Measurements from ENCODE around the gene DDX19B.
"Not testable (repeated sequence)": the region's sequence is repeated elsewhere in the genome, so short reads cannot be mapped to it uniquely, and the experiment has no call there.

Gene DDX19B

GRCh38 chr16:70298988-70299938, at the start of gene DDX19B:
TSS of gene DDX19B (plus strand) at chr16:70299186. CDS start at chr16:70299298, 112 bp downstream.
- peak; percentile 82 for DNase-seq (ENCODE audit: low spot score)
- H3K27ac ChIP-seq, result peak within 1 kb of the TSS; percentile 90 to 96
- TF ChIP-seq, protein P1, sequence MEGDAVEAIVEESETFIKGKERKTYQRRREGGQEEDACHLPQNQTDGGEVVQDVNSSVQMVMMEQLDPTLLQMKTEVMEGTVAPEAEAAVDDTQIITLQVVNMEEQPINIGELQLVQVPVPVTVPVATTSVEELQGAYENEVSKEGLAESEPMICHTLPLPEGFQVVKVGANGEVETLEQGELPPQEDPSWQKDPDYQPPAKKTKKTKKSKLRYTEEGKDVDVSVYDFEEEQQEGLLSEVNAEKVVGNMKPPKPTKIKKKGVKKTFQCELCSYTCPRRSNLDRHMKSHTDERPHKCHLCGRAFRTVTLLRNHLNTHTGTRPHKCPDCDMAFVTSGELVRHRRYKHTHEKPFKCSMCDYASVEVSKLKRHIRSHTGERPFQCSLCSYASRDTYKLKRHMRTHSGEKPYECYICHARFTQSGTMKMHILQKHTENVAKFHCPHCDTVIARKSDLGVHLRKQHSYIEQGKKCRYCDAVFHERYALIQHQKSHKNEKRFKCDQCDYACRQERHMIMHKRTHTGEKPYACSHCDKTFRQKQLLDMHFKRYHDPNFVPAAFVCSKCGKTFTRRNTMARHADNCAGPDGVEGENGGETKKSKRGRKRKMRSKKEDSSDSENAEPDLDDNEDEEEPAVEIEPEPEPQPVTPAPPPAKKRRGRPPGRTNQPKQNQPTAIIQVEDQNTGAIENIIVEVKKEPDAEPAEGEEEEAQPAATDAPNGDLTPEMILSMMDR (IDR thresholded peaks at IDR 0.05), result no peak
- H3K4me3 ChIP-seq, result peak within 1 kb of the TSS; percentile 88

DNA sequence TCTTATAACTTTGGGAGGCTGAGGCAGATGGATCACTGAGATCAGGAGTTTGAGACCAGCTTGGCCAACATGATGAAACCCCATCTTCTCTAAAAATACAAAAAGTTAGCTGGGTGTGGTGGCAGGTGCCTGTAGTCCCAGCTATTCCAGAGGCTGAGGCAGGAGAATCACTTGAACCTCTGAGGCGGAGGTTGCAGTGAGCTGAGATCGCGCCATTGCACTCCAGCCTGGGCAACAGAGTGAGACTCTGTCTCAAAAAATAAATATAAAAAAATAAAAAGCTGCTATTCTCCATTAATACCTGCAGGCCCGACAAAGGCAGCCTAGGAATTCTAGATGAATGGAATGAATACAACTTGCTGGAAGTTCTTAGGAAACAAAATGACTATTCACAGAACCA, 49.3 kb upstream of the DDX19B start:
- H3K4me3 ChIP-seq; DNase-seq (ENCODE audit: low spot score); H3K27ac ChIP-seq: not testable (repeated sequence)

DNA sequence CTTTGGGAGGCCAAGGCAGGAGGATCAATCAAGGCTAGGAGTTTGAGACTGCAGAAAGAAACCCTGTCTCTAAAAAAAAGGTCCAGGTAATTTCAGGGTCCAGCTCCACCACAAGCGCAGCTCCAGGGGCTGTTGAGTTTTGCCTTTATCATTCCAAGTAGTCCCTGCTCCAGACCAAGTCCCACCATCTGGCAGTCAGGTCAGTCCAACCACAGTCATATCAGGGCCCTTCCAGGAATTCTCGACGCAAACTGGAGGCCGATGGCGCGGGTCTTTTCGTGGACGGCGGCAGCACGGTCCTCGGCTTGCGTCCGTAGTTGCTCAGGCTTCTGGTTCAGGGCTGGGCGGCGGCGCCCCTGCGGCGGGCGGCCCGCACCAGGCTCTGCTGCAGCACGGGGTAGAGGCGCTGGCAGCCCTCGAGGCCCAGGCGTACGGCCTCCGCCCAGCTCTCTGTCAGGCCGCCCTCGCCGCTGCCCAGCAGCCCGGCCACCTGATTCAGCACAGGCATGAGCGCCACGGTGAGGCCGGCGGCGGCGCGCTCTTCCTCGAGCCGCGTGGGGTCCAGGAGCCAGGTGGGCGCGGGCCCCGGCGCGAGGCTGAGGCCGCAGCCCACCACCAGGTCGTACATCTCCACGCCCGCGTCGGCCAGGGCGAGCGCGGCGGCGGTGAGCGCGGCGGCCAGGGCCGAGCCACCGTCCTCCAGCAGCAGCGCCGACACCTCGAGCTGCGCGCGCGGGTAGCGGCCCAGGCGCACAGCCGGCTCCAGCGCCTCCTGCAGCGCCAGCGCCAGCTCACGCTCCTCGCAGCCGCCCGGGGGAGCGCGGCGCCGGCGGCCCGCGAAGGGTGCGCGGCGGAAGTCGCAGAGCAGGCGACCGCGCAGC, 48.0 kb upstream of the DDX19B start:
- TF ChIP-seq, protein P1 (IDR thresholded peaks at IDR 0.05), result no peak
- peak overlapping the region; percentile 27 to 93 for H3K27ac ChIP-seq
- H3K4me3 ChIP-seq, result peak overlapping the region; percentile 89
- no peak for DNase-seq (ENCODE audit: low spot score)

- H3K27ac ChIP-seq, result peak within 1 kb of the TSS; percentile 27 to 93
- TF ChIP-seq, protein P1 (IDR thresholded peaks at IDR 0.05), result peak; percentile 92
- DNase-seq (ENCODE audit: low spot score), result peak; percentile 93
Observed at GRCh38 chr16:70251629-70252354, 47.2 kb upstream of the DDX19B start, which contains the start of gene EXOSC6. TSS of gene EXOSC6 (minus strand) at chr16:70251940. CDS start at chr16:70251900, 40 bp downstream.

DNA sequence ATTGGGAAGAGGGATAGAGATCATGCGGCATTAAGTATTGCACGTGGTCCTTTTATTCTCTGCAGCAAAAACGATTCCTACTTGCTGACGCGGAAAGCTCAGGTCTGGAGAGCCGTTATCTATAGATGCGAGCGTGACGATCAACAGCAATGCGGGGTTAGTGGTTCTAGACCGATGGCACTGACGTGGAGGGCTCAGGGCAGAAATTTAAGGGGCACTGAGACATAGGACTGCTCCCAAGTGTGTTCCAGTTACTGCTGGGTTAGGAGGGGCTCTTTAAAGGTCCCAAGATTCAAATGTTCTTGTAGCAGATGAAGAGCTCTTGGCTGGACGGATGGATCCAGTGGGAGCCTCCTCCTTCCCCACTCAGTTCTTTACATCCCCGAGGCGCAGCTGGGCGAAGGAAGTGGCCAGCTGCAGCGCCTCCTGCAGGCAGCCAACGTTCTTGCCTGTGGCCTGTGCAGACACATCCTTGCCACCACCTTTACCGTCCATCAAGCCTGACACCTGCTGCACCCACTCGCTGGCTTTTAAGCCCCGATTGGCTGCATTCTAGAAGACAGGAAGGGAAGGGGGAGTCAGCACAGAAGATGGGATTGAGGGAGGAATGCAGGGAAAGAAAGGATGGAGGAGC, 46.5 kb upstream of the DDX19B start:
- H3K4me3 ChIP-seq, result no peak overlapping the region
- H3K27ac ChIP-seq, result no peak overlapping the region
- no peak for DNase-seq (ENCODE audit: low spot score)
- TF ChIP-seq, protein P1 (IDR thresholded peaks at IDR 0.05), result no peak

More at GRCh38 chr16:70251629-70252354, 47.2 kb upstream of the DDX19B start, which contains the start of gene EXOSC6:
- peak within 1 kb of the TSS; percentile 89 for H3K4me3 ChIP-seq

- TF ChIP-seq, protein P1 (IDR thresholded peaks at IDR 0.05), result no peak
- no peak overlapping the region for H3K4me3 ChIP-seq
- H3K27ac ChIP-seq, result no peak overlapping the region
- no peak for DNase-seq (ENCODE audit: low spot score)
Observed at GRCh38 chr16:70253291-70254106, 45.5 kb upstream of the DDX19B start.
